Adrenal gland (tissue), 5 donors: ENCODE results near the gene CKAP4.

Experiments used
- CTCF ChIP-seq, 6 experiments: fragments of 450-650 bp in 4 of 6; fragments of 200-600 bp in 2 of 6; sonication (generic) in 1 of 6; IDR thresholded peaks; 1 replicate in 5 of 6; 2 replicates in 1 of 6; pipeline versions ENCODE4 v1.5.1 to v1.8.0; 2016 to 2021; ENCODE audit warnings: antibody characterized with exemption in 6 of 6, mild to moderate bottlenecking in 2 of 6, moderate library complexity in 1 of 6
- POLR2A ChIP-seq, 2 donors: fragments of 450-650 bp; IDR thresholded peaks; one replicate each; pipeline ENCODE4 v1.6.1; 2017; ENCODE audit warnings: antibody characterized with exemption in 2 of 2, mild to moderate bottlenecking in 2 of 2, moderate library complexity in 1 of 2
- donor health status: DM: no; HTN: no; CAD: no.

GRCh38 chr12:106193394-106194215, 54.2 kb downstream of the CKAP4 start:
- TF ChIP-seq CTCF (IDR thresholded peaks at IDR 0.05) (no peak), POLR2A (IDR thresholded peaks at IDR 0.05) (no peak)
